HG03575 (cell line): ENCODE measurements around the gene PGPEP1.
"Not testable (repeated sequence)": the region's sequence is repeated elsewhere in the genome, so short reads cannot be mapped to it uniquely, and the experiment has no call there.

Source experiments
- ATAC-seq: cut with Tn5 transposase; IDR thresholded peaks from one replicate; pipeline ENCODE4 v1.9.1; 2021; ENCODE audit not compliant: unreplicated experiment, insufficient number of reproducible peaks, low FRiP score; ENCODE audit errors: extremely low read depth

PGPEP1 gene

DNA sequence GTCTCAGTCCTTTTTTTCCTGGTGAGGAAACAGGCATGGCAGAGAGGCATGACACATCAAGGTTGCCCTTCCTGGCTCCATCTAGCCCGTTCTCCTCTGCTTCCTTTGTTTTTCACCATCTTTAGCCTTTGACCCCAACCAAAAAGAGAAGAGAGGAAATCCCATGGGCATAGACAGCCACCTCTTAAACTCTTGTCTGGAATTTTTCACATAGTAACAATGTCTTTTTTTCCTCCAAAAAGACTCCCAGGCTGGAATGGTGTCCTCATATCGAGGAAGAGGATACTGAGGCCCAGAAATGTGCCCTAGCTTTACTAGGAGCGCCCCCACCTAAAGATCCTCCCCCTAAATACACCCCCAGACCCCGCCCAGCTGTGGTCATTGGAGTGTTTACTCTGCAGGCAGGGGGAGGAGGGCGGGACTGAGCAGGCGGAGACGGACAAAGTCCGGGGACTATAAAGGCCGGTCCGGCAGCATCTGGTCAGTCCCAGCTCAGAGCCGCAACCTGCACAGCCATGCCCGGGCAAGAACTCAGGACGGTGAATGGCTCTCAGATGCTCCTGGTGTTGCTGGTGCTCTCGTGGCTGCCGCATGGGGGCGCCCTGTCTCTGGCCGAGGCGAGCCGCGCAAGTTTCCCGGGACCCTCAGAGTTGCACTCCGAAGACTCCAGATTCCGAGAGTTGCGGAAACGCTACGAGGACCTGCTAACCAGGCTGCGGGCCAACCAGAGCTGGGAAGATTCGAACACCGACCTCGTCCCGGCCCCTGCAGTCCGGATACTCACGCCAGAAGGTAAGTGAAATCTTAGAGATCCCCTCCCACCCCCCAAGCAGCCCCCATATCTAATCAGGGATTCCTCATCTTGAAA lies 45.5 kb downstream of the PGPEP1 start, which contains the start of gene GDF15:
Gene GDF15, plus strand, starts transcription at position 484 of the 868 bp plus-strand sequence. Its CDS starts 32 bp downstream, at position 516.
- no peak for ATAC-seq

DNA sequence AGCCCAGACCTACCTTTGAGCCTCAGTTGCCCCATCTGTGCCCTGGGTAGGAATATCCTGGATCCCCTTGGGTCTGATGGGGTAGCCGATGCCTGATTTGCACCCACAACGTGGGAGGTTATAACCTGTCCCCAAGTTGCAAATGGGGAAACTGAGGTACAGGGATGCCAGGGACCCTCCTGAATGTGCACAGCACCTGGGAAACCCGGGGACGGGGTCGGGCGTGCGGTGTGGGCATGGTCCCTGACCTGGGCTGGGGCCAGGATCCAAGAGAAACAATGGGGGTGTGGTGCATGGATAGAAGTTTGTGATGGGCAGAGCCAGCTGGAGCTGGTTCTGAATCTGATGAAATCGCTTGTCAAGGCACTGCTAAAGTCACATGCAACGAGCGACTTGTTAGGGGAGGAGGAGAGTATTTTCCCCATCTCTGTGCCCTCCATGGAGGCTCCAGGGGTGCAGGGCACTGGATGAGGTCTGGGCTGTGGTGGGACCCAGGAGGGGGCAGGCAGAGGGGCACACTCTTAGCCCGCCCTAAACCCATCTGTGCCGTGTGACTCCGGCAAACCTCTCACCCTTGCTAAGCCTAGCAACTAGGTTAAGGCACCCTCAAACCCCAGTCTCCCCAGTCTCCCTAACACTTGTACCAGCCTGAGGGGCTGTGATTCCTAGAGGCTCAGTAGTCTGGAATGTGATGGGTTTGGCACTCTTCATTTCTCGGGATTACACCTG lies 46.3 kb downstream of the PGPEP1 start:
- ATAC-seq, result no peak

DNA sequence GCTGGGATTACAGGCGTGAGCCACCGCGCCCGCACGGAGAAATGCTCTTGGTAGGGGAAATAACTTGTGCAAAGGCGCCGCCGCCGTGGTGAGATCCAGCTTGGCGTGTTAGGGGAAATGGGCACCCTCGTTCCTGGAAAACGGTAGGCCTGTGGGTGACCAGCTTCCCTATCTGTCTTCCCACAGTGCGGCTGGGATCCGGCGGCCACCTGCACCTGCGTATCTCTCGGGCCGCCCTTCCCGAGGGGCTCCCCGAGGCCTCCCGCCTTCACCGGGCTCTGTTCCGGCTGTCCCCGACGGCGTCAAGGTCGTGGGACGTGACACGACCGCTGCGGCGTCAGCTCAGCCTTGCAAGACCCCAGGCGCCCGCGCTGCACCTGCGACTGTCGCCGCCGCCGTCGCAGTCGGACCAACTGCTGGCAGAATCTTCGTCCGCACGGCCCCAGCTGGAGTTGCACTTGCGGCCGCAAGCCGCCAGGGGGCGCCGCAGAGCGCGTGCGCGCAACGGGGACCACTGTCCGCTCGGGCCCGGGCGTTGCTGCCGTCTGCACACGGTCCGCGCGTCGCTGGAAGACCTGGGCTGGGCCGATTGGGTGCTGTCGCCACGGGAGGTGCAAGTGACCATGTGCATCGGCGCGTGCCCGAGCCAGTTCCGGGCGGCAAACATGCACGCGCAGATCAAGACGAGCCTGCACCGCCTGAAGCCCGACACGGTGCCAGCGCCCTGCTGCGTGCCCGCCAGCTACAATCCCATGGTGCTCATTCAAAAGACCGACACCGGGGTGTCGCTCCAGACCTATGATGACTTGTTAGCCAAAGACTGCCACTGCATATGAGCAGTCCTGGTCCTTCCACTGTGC lies 47.9 kb downstream of the PGPEP1 start:
- ATAC-seq, result no peak

DNA sequence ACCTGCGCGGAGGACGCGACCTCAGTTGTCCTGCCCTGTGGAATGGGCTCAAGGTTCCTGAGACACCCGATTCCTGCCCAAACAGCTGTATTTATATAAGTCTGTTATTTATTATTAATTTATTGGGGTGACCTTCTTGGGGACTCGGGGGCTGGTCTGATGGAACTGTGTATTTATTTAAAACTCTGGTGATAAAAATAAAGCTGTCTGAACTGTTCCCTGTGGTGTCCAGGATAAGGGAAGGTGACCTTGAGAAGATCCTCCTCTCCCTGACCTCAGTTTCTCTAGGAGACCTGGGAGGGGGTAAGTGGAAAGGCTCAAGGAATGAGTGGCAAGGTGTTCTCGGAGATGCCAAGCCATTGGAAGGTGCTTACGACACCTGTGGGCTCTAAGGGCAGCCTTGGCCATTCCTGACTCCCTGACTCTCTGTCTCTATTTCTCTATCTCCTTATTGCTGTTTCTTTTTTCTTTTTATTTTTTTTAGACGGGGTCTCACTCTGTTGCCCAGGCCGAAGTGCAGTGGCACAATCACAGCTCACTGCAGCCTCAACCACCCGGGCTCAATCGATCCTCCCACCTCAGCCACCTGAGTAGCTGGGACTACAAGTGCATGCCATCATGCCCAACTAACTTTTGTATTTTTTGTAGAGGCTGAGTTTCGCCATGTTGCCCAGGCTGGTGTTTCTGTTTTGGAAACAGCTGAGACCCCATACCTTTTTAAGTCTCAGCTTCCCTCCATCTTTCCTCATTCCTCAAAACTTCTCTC lies 48.7 kb downstream of the PGPEP1 start:
- ATAC-seq, result no peak

DNA sequence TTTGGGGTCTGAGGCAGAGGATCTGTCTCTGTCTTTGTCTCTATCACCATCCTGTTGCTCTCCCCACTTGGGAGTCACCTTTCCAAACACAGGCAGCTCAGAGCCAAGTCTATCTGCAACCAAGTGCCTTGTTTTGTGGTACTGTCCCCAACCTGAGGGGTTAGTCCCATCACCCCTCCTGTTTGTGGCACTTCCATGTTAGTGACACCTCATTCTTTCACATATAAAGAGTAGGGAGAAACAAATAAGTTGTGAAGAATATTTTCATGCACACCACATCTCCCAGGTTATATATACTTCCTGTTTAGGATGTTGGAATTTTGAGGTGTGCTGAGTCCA lies 49.3 kb downstream of the PGPEP1 start:
- no peak for ATAC-seq

DNA sequence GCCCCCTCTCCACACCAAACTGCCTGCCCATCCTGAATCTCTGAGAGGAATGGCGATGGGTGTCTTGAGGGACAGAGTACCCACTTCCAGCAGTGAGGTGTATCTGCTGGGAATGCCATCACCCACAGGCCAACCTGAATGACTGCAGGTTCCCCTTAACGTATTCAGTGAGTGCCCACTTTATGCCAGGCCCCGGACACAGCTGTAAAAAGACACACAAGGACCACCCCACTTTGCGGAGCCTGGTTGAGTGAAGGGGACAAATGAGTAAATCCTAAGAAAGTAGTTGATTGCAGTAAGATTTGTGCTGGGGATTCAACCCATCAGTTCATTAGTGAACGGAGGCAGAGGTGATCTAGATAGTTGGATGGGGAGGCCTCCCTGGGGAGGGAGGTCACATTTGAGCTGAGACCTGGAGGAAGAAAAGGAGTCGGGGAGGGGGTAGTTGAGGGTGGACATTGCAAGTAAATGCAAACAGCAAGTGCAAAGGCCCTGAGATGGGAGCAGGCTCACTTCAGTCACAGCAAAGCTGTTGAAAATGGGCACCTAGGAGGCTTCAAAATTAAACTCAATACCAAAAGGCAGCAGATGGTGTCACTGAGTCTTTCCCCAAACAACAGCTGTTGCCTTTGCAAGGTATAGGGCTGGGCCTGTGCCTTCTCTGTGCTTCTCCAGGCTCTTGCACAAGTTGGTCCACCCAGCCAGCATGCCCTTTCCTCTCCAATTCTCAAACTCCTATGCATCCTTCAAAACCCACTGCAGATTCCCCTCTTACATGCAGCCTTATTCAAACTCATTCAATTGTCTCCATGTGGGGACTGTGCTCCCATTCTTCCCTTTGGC lies 49.9 kb downstream of the PGPEP1 start:
- ATAC-seq, result no peak

DNA sequence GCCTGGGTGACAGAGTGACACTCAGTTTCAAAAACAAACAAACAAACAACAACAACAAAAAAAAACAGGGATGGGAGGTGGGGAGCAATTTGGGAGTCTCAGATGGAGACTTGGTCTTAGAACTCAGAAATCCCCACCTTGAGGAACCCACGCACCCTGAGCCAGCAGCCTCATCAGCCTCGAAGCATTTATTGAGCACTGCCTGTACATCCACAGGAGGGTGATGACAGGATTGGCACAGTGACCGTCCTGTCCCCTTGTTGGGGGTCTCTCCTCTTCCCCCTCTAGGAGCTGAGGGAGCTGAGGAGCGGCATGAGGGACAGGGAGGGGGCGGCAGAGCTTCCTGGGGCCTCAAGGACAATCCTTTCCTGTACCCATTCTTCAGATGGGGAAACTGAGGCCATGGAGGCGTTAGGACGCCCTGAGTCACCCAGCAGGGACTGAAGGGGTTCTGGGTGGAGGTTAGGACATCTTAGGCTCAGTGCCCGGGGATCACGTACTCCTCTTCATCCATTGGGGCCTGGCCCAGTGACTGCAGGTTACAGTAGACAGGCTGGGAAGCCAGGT lies 51.2 kb downstream of the PGPEP1 start:
- ATAC-seq, result no peak

DNA sequence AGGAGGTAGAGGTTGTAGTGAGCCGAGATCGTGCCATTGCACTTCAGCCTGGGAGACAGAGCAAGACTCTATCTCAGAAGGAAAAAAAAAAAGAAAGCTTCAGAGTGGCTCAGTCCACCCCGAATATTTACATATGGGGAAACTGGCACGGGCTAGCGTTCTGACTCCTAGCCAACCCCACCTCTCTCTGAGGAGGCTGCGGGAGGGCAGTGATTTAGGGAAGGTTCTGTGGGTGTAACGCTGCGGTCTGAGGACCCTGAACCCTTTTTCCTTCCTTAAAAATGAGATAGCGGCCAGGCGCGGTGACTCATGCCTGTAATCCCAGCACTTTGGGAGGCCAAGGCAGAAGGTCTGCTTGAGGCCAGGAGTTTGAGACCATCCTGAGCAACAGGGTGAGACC lies 52.0 kb downstream of the PGPEP1 start:
- no peak for ATAC-seq

DNA sequence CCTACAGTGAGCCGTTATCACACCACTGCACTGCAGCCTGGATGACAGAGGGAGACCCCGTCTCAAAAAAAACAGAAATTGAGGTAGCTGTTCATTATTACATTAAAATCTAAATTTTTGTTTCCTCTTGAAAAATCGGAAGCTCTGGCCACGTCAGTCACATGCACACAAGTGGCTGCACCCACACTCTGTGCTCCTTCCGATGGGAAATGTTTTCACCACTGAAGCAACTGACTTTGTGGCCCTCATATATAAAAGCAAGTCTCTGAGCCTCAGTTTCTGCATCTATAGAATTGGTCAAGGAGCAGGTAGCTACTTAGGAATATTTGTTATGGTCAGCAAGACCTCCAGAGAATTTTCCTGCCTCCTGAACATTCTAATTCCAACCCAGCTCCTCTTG lies 52.5 kb downstream of the PGPEP1 start:
- ATAC-seq, result no peak

DNA sequence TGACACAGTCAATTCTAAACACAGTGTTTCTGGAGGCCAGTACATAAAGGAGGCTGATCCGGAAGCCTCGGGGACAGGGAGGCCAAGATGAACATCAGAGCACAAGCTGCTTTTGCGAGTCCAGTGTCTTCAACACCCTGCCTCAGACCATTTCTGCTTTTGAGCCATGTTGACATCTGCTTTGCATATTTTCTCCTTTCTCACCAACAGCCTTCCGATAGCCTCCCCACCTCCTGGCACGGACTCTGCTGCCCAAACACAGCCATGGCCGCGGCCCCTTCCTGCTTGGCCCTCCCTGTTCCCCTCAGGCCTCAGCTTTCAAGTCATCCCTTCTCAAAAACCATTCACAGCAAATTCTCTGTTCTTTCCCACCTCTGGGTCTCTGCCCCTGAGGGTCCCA lies 53.4 kb downstream of the PGPEP1 start:
- no peak for ATAC-seq

DNA sequence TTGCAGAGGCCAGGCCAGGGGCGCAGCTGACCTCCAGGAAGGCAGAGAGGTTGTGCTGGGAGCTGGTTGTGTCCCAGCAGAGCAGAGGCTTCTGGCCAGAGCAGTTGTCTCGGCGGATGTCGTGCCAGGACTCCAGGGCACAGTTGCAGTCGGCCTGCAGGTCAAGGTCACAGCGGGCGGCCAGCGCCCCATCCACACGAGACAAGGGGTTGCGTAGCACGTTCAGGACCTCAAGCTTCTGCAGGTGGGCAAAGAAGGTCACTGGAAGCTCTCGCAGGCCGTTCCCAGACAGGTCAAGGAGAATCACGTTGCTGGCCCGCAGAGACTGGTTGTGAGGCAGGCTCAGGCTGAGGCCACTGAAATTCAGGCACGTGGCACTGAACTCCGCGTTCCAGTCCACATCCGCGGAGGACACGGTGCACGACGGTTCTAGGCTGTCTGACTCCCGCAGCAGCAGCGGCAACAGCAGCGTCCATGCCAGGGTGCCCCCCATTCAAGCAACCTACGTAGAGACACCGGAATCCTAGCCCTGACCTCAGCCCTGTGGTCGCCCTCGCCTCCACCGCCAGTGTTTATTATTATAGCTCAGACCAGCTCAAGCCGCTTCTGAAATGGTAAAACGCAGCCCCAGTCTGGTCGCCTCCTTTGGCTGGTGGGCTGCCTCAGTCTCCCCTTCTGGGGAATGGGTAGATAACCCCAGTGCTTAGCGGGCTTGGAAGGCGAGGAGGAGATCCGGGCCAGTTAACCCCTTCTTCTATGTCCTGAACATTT lies 56.3 kb downstream of the PGPEP1 start:
- ATAC-seq, result no peak

DNA sequence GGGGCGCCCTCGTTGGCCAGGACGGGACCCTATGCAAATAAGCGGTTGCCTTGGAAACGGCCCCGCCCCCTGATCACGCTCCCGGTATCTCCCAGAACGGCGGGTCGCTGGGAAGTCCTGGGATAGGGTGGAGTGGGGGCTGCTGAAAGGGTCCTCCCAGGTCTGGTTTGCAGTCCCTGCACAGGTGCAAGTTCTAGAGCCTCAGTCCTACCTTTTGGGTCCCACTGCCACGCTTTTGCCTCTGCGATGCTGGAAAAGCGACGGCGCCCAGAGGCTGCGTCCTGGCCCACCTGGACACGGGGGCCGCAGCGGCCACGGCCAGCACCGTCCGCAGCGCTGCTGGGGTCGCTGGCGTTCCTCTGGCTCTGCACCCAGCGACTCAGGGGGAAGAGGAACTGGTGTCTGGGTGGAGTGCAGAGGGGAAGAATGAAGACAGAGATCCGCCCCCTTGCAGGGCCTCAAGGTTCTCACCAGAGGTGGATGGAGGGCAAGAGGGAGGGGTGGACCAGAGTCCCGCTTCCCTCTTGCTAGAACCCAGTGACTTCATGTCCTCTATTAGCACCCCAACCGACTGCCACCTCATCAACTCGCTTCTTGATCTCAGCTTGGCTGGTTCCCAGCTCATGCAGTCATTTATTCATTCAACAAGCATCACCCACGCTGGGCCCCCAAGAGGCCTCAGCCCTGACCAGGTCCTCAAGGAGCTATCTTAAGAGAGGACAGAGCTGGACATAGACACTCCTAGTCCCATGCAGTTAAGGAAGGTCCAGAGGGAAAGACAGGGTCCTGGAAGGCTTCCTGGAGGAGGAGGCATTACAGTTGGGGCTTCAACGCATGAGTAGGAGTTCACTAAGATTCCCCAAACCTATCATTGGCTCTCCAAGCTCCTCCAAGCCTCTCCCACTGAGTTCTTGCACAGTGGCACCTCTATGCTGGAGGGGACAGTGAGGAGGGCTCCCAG lies 57.1 kb downstream of the PGPEP1 start, which contains the start of gene LRRC25:
Gene LRRC25, minus strand, starts transcription at position 381 of the 961 bp plus-strand sequence. CDS start 659 bp downstream, outside the sequence.
- ATAC-seq, result no peak

DNA sequence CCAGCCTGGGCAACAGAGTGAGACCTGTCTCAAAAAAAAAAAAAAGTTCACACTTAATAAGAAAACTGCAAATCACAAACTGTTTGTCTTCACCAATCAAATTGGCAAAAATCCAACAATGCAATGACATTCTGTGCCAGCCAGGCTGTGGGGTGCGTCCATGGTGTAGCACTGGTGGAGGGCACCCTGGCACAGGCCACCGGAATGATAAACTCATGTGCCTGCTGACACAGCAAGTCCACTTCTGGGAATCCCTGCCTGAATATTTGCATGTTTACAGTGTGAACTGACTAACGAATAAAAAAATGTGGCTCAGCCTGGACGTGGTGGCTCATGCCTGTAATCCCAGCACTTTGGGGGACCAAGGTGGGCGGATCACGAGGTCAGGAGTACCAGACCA lies 58.6 kb downstream of the PGPEP1 start:
- ATAC-seq, result no peak

DNA sequence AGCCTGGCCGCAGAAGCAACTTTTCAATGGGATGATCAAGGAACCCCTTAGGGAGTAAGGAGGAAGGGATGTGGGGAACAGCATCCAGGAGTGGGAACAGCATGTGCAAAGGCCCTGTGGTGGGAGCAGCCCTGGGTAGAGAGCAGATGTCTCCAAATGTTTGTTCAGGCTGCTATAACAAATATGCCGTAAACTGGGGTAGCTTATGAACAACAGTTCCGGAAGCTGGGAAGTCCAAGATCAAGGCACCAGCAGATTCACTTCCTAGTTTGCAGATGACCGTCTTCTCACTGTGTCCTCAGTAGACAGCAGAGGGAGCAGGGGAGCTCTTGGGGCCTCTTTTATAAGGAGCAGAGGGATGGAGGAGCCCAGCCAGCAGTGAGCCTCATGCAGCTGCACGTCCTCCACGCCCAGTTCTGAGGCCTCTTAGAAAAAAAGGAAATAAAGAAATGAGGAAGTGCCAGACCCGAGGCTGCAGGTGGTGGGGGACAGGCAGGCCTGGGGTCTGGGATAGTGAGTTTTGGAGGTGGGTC lies 61.2 kb downstream of the PGPEP1 start:
- no peak for ATAC-seq

DNA sequence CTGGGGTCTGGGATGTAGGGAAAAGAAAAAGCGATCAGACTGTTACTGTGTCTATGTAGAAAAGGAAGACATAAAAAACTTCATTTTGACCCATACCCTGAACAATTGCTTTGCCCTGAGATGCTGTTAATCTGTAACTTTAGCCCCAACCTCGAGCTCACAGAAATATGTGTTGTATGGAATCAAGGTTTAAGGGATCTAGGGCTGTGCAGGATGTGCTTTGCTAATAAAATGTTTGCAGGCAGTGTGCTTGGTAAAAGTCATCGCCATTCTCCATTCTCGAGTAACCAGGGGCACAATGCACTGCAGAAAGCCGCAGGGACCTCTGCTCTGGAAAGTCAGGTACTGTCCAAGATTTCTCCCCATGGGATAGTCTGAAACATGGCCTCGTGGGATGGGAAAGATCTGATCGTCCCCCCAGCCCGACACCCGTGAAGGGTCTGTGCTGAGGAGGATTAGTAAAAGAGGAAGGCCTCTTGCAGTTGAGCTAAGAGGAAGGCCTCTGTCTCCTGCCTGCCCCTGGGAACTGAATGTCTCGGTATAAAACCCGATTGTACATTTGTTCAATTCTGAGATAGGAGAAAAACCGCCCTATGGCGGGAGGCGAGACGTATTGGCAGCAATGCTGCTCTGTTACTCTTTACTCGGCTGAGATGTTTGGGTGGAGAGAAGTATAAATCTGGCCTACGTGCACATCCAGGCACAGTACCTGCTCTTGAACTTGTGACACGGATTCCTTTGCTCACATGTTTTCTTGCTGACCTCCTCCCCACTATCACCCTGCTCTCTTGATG lies 62.3 kb downstream of the PGPEP1 start:
- ATAC-seq, result not testable (repeated sequence)
